ENCODE data around the gene CHAT. TPM values are rescaled to one million over a fixed set of nuclear protein-coding genes. Genes with fewer than 3 reads are reported as not detected.

Gene CHAT
- total RNA-seq, 1 experiment from 2014 or later: not detected

GRCh38 chr10:49620841-49621378 lies 7.1 kb downstream of the CHAT start:
- no peak overlapping the region for H3K9ac ChIP-seq (ENCODE audit: extremely low read depth, insufficient read length, low read length)
- H3T11ph ChIP-seq (ENCODE audit: low read length): no peak overlapping the region
- H3K23ac ChIP-seq (ENCODE audit: insufficient read length, low read depth, low read length): no peak overlapping the region
- H3K14ac ChIP-seq (ENCODE audit: insufficient read depth, low read length): no peak overlapping the region
- no peak overlapping the region for H4K5ac ChIP-seq (ENCODE audit: insufficient read length, low read depth, low read length)
- H3K36me3 Mint-ChIP-seq (ENCODE audit: insufficient read depth in 1 of 3, low read depth in 3 of 3): no peaks in the 10 kb centered on the region
- no peak overlapping the region for H2BK5ac ChIP-seq (ENCODE audit: insufficient read length, low read length)
- no peaks in the 10 kb centered on the region for H3K9me3 Mint-ChIP-seq
- no peak overlapping the region for H4K8ac ChIP-seq (replicated peaks; ENCODE audit: insufficient read length, low read depth, low read length)
- H2BK15ac ChIP-seq (ENCODE audit: low read depth, low read length): no peak overlapping the region
- no peak overlapping the region for H3K56ac ChIP-seq (ENCODE audit: insufficient read length, low read depth, low read length)
- H3K79me1 ChIP-seq (ENCODE audit: insufficient read depth, low read depth, low read length, poor library complexity, severe bottlenecking): no peaks in the 10 kb centered on the region
- peaks cover 87% of the 10 kb centered on the region for H3K27me3 Mint-ChIP-seq (ENCODE audit: low read depth)
- no peaks in the 10 kb centered on the region for H3K23me2 ChIP-seq (ENCODE audit: insufficient read length, low read depth, low read length, poor library complexity, severe bottlenecking)
- no peaks in the 10 kb centered on the region for H4K20me1 ChIP-seq (ENCODE audit: control insufficient read depth, insufficient read depth, insufficient read length)
- H3K27ac ChIP-seq (ENCODE audit: insufficient read length, low read depth, low read length): no peak overlapping the region
- no peak overlapping the region for H2AFZ ChIP-seq (ENCODE audit: low read length)
- H2AK5ac ChIP-seq (ENCODE audit: insufficient read length, low read length): no peak overlapping the region
- no peak overlapping the region for H3K4me3 Mint-ChIP-seq
- peaks cover 2 to 12% of the 10 kb centered on the region in 2 experiments; a peak in 3 of 4 replicates for H3K4me1 Mint-ChIP-seq
- no peaks in the 10 kb centered on the region for H3K9me3 ChIP-seq (ENCODE audit: control insufficient read depth, low read depth, low read length)
- H3K79me2 ChIP-seq (ENCODE audit: insufficient read depth, low read length): no peaks in the 10 kb centered on the region
- no CpG with 5 or more reads among the region's 6 CpGs for WGBS (ENCODE audit: extremely low coverage, insufficient read length, low lambda C conversion rate)
- no peak overlapping the region for H3K18ac ChIP-seq (ENCODE audit: insufficient read length, low read depth, low read length)
- H4K91ac ChIP-seq (ENCODE audit: insufficient read length, low read depth, low read length): no peak overlapping the region
- peaks cover 13% of the 10 kb centered on the region; the same call in 1 of the 2 replicates for H3K27me3 ChIP-seq (ENCODE audit: insufficient read depth, low read length)
- H2BK20ac ChIP-seq (ENCODE audit: low read depth, low read length, poor library complexity, severe bottlenecking): no peak overlapping the region
- no peak overlapping the region for H2BK12ac ChIP-seq (ENCODE audit: insufficient read length, low read depth, low read length)
- no peak for TF ChIP-seq CTCF (conservative IDR thresholded peaks at IDR 0.05)
- no peaks in the 10 kb centered on the region for H3K4me1 ChIP-seq (ENCODE audit: insufficient read depth, low read length)
- H3K4me2 ChIP-seq (ENCODE audit: insufficient read depth, insufficient read length, low read length): no peak overlapping the region
- no peak overlapping the region for H3K27ac Mint-ChIP-seq
- no peak overlapping the region for H2BK120ac ChIP-seq (ENCODE audit: low read depth, low read length, poor library complexity, severe bottlenecking)
- no peak for DNase-seq
- H3K4ac ChIP-seq (ENCODE audit: low read depth, low read length): no peak overlapping the region
